ENCODE data around the gene CUTA. TPM values are rescaled to one million over a fixed set of nuclear protein-coding genes. Genes with fewer than 3 reads are reported as not detected.

Gene CUTA
- total and polyA plus RNA-seq, 2 experiments from 2014 or later: 207 to 421 TPM

- H3K27ac ChIP-seq (ENCODE audit: low read depth): peak overlapping the region; percentile 100
- TF ChIP-seq NANOG (IDR thresholded peaks at IDR 0.05; ENCODE audit: borderline replicate concordance) (no peak), POLR2AphosphoS5 (IDR thresholded peaks at IDR 0.05; ENCODE audit: low read depth) (0 out of 2 replicates have a peak, but pooled peaks have one; percentile 17), ZNF331 (CRISPR knock-in tag; IDR thresholded peaks at IDR 0.05; ENCODE audit: low read depth) (no peak)
- TF ChIP-seq, protein P1, sequence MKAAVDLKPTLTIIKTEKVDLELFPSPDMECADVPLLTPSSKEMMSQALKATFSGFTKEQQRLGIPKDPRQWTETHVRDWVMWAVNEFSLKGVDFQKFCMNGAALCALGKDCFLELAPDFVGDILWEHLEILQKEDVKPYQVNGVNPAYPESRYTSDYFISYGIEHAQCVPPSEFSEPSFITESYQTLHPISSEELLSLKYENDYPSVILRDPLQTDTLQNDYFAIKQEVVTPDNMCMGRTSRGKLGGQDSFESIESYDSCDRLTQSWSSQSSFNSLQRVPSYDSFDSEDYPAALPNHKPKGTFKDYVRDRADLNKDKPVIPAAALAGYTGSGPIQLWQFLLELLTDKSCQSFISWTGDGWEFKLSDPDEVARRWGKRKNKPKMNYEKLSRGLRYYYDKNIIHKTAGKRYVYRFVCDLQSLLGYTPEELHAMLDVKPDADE (IDR thresholded peaks at IDR 0.05): peak; percentile 47; the same call in 1 of the 2 replicates
- peaks cover 71% of the 10 kb centered on the region for H3K79me2 ChIP-seq (replicated peaks; ENCODE audit: insufficient read depth)
- Mint-ChIP-seq H3K9me3 (no peaks in the 10 kb centered on the region), H3K27me3 (ENCODE audit: insufficient read depth, low read depth, poor library complexity) (peaks cover 28% of the 10 kb centered on the region), H3K4me1 (peaks cover 59% of the 10 kb centered on the region), H3K27ac (peak overlapping the region; percentile 90), H3K4me3 (peak overlapping the region; percentile 80), H3K36me3 (ENCODE audit: low read depth) (peaks cover 47% of the 10 kb centered on the region)
- peaks cover 22% of the 10 kb centered on the region for H3K36me3 ChIP-seq (ENCODE audit: insufficient read depth)
- H4K20me1 ChIP-seq (replicated peaks; ENCODE audit: insufficient read depth): no peaks in the 10 kb centered on the region; the same call in 1 of the 2 replicates
- ATAC-seq: peak; percentile 17
- DNase-seq (ENCODE audit: low spot score): peak; percentile 66
- H3K4me3 ChIP-seq: peak overlapping the region; percentile 64
- peak overlapping the region; percentile 90 for H3K4me2 ChIP-seq
- H2AFZ ChIP-seq: no peak overlapping the region
- H3K4me1 ChIP-seq (ENCODE audit: insufficient read depth): peaks cover 58% of the 10 kb centered on the region
- H3K9me2 ChIP-seq (ENCODE audit: insufficient read depth): no peaks in the 10 kb centered on the region
- no peaks in the 10 kb centered on the region for H3K27me3 ChIP-seq (ENCODE audit: insufficient read depth)
- peaks cover 23% of the 10 kb centered on the region; the same call in 1 of the 2 replicates for H3F3A ChIP-seq (replicated peaks; ENCODE audit: low read depth)
Observed at GRCh38 chr6:33431880-33432541, 14.1 kb upstream of the CUTA start.

- peak; percentile 97 for DNase-seq (ENCODE audit: low spot score)
- Mint-ChIP-seq H3K9me3 (no peaks in the 10 kb centered on the region), H3K36me3 (ENCODE audit: low read depth) (peaks cover 40% of the 10 kb centered on the region), H3K4me3 (peak overlapping the region; percentile 80), H3K4me1 (peaks cover 65% of the 10 kb centered on the region), H3K27me3 (ENCODE audit: insufficient read depth, low read depth, poor library complexity) (peaks cover 28% of the 10 kb centered on the region), H3K27ac (peak overlapping the region; percentile 90)
- TF ChIP-seq, protein P2, sequence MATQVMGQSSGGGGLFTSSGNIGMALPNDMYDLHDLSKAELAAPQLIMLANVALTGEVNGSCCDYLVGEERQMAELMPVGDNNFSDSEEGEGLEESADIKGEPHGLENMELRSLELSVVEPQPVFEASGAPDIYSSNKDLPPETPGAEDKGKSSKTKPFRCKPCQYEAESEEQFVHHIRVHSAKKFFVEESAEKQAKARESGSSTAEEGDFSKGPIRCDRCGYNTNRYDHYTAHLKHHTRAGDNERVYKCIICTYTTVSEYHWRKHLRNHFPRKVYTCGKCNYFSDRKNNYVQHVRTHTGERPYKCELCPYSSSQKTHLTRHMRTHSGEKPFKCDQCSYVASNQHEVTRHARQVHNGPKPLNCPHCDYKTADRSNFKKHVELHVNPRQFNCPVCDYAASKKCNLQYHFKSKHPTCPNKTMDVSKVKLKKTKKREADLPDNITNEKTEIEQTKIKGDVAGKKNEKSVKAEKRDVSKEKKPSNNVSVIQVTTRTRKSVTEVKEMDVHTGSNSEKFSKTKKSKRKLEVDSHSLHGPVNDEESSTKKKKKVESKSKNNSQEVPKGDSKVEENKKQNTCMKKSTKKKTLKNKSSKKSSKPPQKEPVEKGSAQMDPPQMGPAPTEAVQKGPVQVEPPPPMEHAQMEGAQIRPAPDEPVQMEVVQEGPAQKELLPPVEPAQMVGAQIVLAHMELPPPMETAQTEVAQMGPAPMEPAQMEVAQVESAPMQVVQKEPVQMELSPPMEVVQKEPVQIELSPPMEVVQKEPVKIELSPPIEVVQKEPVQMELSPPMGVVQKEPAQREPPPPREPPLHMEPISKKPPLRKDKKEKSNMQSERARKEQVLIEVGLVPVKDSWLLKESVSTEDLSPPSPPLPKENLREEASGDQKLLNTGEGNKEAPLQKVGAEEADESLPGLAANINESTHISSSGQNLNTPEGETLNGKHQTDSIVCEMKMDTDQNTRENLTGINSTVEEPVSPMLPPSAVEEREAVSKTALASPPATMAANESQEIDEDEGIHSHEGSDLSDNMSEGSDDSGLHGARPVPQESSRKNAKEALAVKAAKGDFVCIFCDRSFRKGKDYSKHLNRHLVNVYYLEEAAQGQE (IDR thresholded peaks at IDR 0.05; ENCODE audit: unreplicated experiment): peak; percentile 38
- TF ChIP-seq EZH2phosphoT487 (IDR thresholded peaks at IDR 0.05; ENCODE audit: unreplicated experiment) (no peak), EZH2 (IDR thresholded peaks at IDR 0.05; ENCODE audit: low read depth, unreplicated experiment) (no peak), CREB1 (CRISPR knock-in tag; IDR thresholded peaks at IDR 0.05; ENCODE audit: low read depth) (peak; percentile 6; the same call in 1 of the 2 replicates), POLR2AphosphoS5 (IDR thresholded peaks at IDR 0.05; ENCODE audit: low read depth) (peak; percentile 27; the same call in 1 of the 2 replicates)
- ATAC-seq: peak; percentile 50
- H3K27ac ChIP-seq (ENCODE audit: low read depth): peak overlapping the region; percentile 100
- H3K9me2 ChIP-seq (ENCODE audit: insufficient read depth): no peaks in the 10 kb centered on the region
- H3K36me3 ChIP-seq (ENCODE audit: insufficient read depth): peaks cover 15% of the 10 kb centered on the region
- peak overlapping the region; percentile 90 for H3K4me2 ChIP-seq
- H3K79me2 ChIP-seq (replicated peaks; ENCODE audit: insufficient read depth): peaks cover 67% of the 10 kb centered on the region
- H3K27me3 ChIP-seq (ENCODE audit: insufficient read depth): no peaks in the 10 kb centered on the region
- H2AFZ ChIP-seq: no peak overlapping the region
- H3F3A ChIP-seq (replicated peaks; ENCODE audit: low read depth): peaks cover 25% of the 10 kb centered on the region
- no peaks in the 10 kb centered on the region; the same call in 1 of the 2 replicates for H4K20me1 ChIP-seq (replicated peaks; ENCODE audit: insufficient read depth)
- H3K4me1 ChIP-seq (ENCODE audit: insufficient read depth): peaks cover 60% of the 10 kb centered on the region
- peak overlapping the region; percentile 64 for H3K4me3 ChIP-seq
Observed at GRCh38 chr6:33430991-33431879, 13.3 kb upstream of the CUTA start.

Data from GM23338 (cell line).